ENCODE data around the gene AKAP7. TPM values are rescaled to one million over a fixed set of nuclear protein-coding genes. Genes with fewer than 3 reads are reported as not detected.

Gene AKAP7
- polyA plus RNA-seq, 3 donors = 2.4 to 4.9 (median 3.4) TPM

- H3K9me3 ChIP-seq (replicated peaks in 1 of 2; ENCODE audit: control insufficient read depth in 1 of 2, insufficient read depth in 1 of 2, low read length in 2 of 2) = no peaks in the 10 kb centered on the region
- no peaks in the 10 kb centered on the region for H3K27me3 ChIP-seq (ENCODE audit: control insufficient read depth in 2 of 2, insufficient read depth in 2 of 2, low read length in 2 of 2)
- TF ChIP-seq CTCF (IDR thresholded peaks at IDR 0.05) = no peak
- no peak overlapping the region for H3K9ac ChIP-seq (ENCODE audit: insufficient read depth, low read length, poor library complexity, severe bottlenecking)
- DNase-seq = no peak
- no peak overlapping the region for H3K27ac ChIP-seq (ENCODE audit: low read depth in 1 of 2, low read length in 2 of 2)
- no peaks in the 10 kb centered on the region for H3K79me2 ChIP-seq (ENCODE audit: insufficient read depth, low read length)
- no peaks in the 10 kb centered on the region for H3K9me3 Mint-ChIP-seq
- H3K27ac Mint-ChIP-seq = no peak overlapping the region
- H3K4me1 Mint-ChIP-seq = peaks cover 1% of the 10 kb centered on the region
- intact Hi-C loops (cut with micrococcal nuclease) = no loop called here
- WGBS (ENCODE audit: insufficient coverage) = no CpG with 5 or more reads among the region's 1 CpG
- no peaks in the 10 kb centered on the region for H3K36me3 Mint-ChIP-seq
- H3K4me1 ChIP-seq (ENCODE audit: control insufficient read depth in 1 of 2, insufficient read depth in 2 of 2, low read length in 2 of 2) = no peaks in the 10 kb centered on the region
- no peak overlapping the region for H2AFZ ChIP-seq (ENCODE audit: insufficient read depth, low read depth, low read length, poor library complexity, severe bottlenecking)
- no peak overlapping the region for H3K4me3 Mint-ChIP-seq
- H3K36me3 ChIP-seq (replicated peaks in 1 of 2; ENCODE audit: control insufficient read depth in 1 of 2, insufficient read depth in 2 of 2, low read length in 2 of 2) = no peaks in the 10 kb centered on the region
- H4K20me1 ChIP-seq (ENCODE audit: insufficient read depth, low read length) = no peaks in the 10 kb centered on the region
- H3K4me2 ChIP-seq (replicated peaks; ENCODE audit: extremely low read depth, low read length, poor library complexity, severe bottlenecking) = no peak overlapping the region
- H3K27me3 Mint-ChIP-seq (ENCODE audit: low read depth in 3 of 3) = no peaks in the 10 kb centered on the region
- H3K4me3 ChIP-seq (replicated peaks in 1 of 3; ENCODE audit: low read depth in 2 of 3, low read length in 3 of 3) = no peak overlapping the region
These were observed 23.0 kb upstream of the AKAP7 start for GRCh38 chr6:131112249-131112648.

GRCh38 chr6:131115651-131116050 lies 19.6 kb upstream of the AKAP7 start:
- Mint-ChIP-seq H3K4me3 (no peak overlapping the region), H3K9me3 (no peaks in the 10 kb centered on the region), H3K27ac (no peak overlapping the region), H3K36me3 (no peaks in the 10 kb centered on the region), H3K27me3 (ENCODE audit: low read depth in 3 of 3) (peaks cover 0 to 1% (median 0%) of the 10 kb centered on the region in 3 donors), H3K4me1 (peaks cover 11% of the 10 kb centered on the region)
- Histone ChIP-seq H2AFZ (ENCODE audit: insufficient read depth, low read depth, low read length, poor library complexity, severe bottlenecking) (peak overlapping the region; percentile 31), H3K4me2 (replicated peaks; ENCODE audit: extremely low read depth, low read length, poor library complexity, severe bottlenecking) (no peak overlapping the region), H3K27me3 (ENCODE audit: control insufficient read depth in 2 of 2, insufficient read depth in 2 of 2, low read length in 2 of 2) (no peaks in the 10 kb centered on the region), H4K20me1 (ENCODE audit: insufficient read depth, low read length) (no peaks in the 10 kb centered on the region), H3K4me1 (ENCODE audit: control insufficient read depth in 1 of 2, insufficient read depth in 2 of 2, low read length in 2 of 2) (peaks cover 5 to 8% of the 10 kb centered on the region in 2 donors), H3K79me2 (ENCODE audit: insufficient read depth, low read length) (no peaks in the 10 kb centered on the region), H3K4me3 (replicated peaks in 1 of 3; ENCODE audit: low read depth in 2 of 3, low read length in 3 of 3) (no peak overlapping the region), H3K36me3 (replicated peaks in 1 of 2; ENCODE audit: control insufficient read depth in 1 of 2, insufficient read depth in 2 of 2, low read length in 2 of 2) (no peaks in the 10 kb centered on the region), H3K9ac (ENCODE audit: insufficient read depth, low read length, poor library complexity, severe bottlenecking) (no peak overlapping the region), H3K27ac (ENCODE audit: low read depth in 1 of 2, low read length in 2 of 2) (no peak overlapping the region), H3K9me3 (replicated peaks in 1 of 2; ENCODE audit: control insufficient read depth in 1 of 2, insufficient read depth in 1 of 2, low read length in 2 of 2) (no peaks in the 10 kb centered on the region)
- TF ChIP-seq CTCF (IDR thresholded peaks at IDR 0.05) = no peak
- no peak for DNase-seq
- intact Hi-C loops (cut with micrococcal nuclease) = loop anchor here (5.0 kb wide), 1 partner anchor 228 kb away; no protein-coding TSS in a partner anchor
- no CpG with 5 or more reads among the region's 1 CpG for WGBS (ENCODE audit: insufficient coverage)

Measured in CD14-positive monocyte (primary cell).